Progenitor cell of endocrine pancreas (in vitro differentiated cells): Measurements from ENCODE around the gene ZIC1. TPM values are rescaled to one million over a fixed set of nuclear protein-coding genes. Genes with fewer than 3 reads are reported as not detected.

Experiments used
- DNase-seq: peaks from one replicate; pipeline ENCODE4 v3.0.0; 2021; ENCODE audit warnings: low spot score; ENCODE audit not compliant: unreplicated experiment
- H3K27ac Mint-ChIP-seq: 2 replicates; pipeline ENCODE4 v1.8.0; 2021; ENCODE audit warnings: mild to moderate bottlenecking, moderate library complexity, mixed read lengths
- H3K27me3 Mint-ChIP-seq: 2 replicates; pipeline ENCODE4 v1.8.0; 2021; ENCODE audit warnings: mixed read lengths
- H3K36me3 Mint-ChIP-seq: 2 replicates; pipeline ENCODE4 v1.8.0; 2022; ENCODE audit warnings: mixed read lengths; ENCODE audit not compliant: insufficient read depth
- H3K4me1 Mint-ChIP-seq: 2 replicates; pipeline ENCODE4 v1.8.0; 2021; ENCODE audit warnings: low read depth, mixed read lengths
- H3K4me3 Mint-ChIP-seq: 2 replicates; pipeline ENCODE4 v1.8.0; 2021; ENCODE audit warnings: low read depth, mild to moderate bottlenecking, moderate library complexity, mixed read lengths
- H3K9me3 Mint-ChIP-seq: 2 replicates; pipeline ENCODE4 v1.8.0; 2021; ENCODE audit warnings: low read depth, mixed read lengths
- total RNA-seq: library from RNA; stranded (reverse); gene quantifications from 2 replicates; pipeline ENCODE4 v1.2.1, GENCODE V29; 2021
- TF ChIP-seq, protein P1 (sequence below): fragments of 200-600 bp; sonication (generic); IDR thresholded peaks from one replicate; pipeline ENCODE4 v1.5.0; 2021; ENCODE audit warnings: antibody characterized with exemption, mild to moderate bottlenecking; ENCODE audit not compliant: unreplicated experiment

The ZIC1 gene
- total RNA-seq, 1 donor from 2014 or later, result 0.77 TPM

DNA sequence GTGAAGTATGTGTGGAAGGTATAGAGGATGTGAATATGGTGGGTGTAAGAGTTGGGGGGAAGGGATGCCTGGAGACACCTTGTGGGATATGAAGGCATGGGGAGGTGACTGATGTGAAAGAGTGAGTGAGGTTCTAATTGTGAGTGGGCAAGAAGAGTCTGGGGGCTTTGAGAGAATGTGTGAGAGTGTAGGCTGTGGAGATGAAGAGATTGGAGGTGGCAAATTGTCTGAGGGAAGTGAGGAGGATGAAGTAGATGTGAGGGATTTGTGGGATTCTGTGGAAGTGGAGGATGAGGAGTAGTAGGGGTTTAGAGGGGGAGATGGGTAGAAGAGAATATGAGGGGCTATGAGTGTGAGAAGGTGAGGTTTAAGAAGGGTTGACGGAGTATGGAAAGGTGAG lies 44.4 kb upstream of the ZIC1 start:
- TF ChIP-seq, protein P1, sequence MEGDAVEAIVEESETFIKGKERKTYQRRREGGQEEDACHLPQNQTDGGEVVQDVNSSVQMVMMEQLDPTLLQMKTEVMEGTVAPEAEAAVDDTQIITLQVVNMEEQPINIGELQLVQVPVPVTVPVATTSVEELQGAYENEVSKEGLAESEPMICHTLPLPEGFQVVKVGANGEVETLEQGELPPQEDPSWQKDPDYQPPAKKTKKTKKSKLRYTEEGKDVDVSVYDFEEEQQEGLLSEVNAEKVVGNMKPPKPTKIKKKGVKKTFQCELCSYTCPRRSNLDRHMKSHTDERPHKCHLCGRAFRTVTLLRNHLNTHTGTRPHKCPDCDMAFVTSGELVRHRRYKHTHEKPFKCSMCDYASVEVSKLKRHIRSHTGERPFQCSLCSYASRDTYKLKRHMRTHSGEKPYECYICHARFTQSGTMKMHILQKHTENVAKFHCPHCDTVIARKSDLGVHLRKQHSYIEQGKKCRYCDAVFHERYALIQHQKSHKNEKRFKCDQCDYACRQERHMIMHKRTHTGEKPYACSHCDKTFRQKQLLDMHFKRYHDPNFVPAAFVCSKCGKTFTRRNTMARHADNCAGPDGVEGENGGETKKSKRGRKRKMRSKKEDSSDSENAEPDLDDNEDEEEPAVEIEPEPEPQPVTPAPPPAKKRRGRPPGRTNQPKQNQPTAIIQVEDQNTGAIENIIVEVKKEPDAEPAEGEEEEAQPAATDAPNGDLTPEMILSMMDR, result no peak
- no peak for DNase-seq
- Mint-ChIP-seq H3K36me3 (no peaks in the 10 kb centered on the region), H3K9me3 (no peaks in the 10 kb centered on the region), H3K4me3 (no peak overlapping the region), H3K27me3 (peaks cover 97% of the 10 kb centered on the region), H3K27ac (no peak overlapping the region), H3K4me1 (no peaks in the 10 kb centered on the region)

DNA sequence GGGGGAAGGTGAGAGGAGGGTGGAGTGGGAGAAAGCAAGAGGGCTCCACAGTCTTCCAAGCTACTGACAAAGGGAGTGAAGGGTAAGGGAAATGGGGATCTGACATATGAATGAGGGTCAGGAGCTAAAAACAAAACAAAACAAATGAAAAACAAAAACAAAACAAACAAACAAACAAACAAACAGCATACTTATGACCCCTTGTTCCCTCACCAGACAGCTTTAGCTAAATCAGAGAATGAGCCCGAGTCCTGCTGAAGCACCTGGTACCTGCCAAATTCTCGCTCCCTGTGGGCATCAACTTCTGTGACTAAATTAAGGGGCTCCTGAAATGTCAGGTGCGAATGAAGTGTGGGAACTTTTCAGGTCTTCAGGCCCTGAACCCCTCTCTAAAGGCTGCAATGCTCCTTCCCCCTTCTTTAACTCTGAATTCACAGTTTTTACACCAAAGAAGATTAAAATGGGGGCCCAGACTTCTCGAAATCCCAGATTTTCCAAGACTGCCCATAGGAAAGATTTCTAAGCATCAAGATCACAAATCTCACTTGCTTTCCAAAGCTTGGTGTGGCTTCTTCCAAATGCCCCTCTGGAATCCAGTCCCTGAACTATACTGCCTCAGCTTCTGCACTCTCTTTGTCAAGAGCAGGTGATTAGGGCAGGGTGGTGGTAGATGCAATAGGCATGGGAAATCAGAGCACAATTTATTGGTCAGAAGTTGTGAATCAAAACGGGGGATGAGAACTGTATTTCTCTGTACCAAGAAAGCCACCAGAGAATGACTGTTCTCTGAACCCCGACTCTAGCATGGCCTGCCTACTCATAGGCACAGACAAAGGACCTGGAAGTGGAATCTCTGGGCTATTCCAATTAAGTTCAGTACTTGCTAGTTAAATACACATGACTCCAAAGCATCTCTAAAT lies 43.7 kb upstream of the ZIC1 start:
- H3K36me3 Mint-ChIP-seq, result no peaks in the 10 kb centered on the region
- H3K4me1 Mint-ChIP-seq, result no peaks in the 10 kb centered on the region
- no peak for DNase-seq
- H3K27ac Mint-ChIP-seq, result no peak overlapping the region
- H3K4me3 Mint-ChIP-seq, result no peak overlapping the region
- no peaks in the 10 kb centered on the region for H3K9me3 Mint-ChIP-seq
- peaks cover 97% of the 10 kb centered on the region for H3K27me3 Mint-ChIP-seq
- TF ChIP-seq, protein P1, result no peak

DNA sequence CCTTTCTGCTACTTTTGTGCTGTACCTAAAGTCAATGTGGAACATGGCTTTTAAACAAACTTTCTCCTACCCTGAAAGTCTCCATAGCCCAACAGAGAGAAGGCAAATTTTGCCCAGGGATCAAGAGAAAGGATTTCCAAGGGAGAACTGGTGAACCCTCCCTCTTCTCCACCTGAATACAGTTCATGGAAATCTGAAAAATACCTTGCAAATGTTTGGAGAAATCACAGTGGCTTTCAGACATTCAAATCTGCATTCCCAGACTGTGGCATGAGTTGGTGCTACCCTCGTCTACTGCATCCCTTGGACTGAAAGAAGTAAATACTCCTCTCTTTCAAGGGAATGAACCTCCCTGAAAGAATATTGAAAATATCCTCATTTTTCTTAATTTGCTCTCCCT lies 41.5 kb upstream of the ZIC1 start:
- Mint-ChIP-seq H3K4me3 (no peak overlapping the region), H3K4me1 (no peaks in the 10 kb centered on the region), H3K27ac (no peak overlapping the region), H3K27me3 (peaks cover 98% of the 10 kb centered on the region), H3K36me3 (no peaks in the 10 kb centered on the region), H3K9me3 (no peaks in the 10 kb centered on the region)
- TF ChIP-seq, protein P1, result no peak
- no peak for DNase-seq

DNA sequence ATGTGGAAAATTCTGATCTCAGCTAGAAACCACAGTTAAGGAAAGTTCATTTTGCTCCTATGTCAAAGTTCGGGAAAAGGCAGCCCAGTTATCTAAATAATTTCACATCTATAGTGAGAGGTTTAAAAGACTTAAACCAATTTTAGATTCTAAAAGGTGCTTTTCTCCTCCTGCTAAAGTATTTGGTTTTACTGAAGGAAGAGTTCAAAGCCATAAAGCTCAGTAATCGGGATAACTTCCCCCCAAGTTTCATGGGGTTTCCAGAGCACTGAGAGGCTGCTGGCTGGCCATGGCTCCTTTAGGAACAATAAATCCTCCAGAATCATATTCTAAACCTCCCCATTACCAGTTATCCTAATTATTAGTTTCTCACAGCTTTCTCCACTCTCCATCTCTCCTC lies 41.0 kb upstream of the ZIC1 start:
- Mint-ChIP-seq H3K4me1 (no peaks in the 10 kb centered on the region), H3K36me3 (no peaks in the 10 kb centered on the region), H3K4me3 (no peak overlapping the region), H3K27ac (no peak overlapping the region), H3K9me3 (no peaks in the 10 kb centered on the region), H3K27me3 (peaks cover 98% of the 10 kb centered on the region)
- no peak for DNase-seq
- TF ChIP-seq, protein P1, result no peak

DNA sequence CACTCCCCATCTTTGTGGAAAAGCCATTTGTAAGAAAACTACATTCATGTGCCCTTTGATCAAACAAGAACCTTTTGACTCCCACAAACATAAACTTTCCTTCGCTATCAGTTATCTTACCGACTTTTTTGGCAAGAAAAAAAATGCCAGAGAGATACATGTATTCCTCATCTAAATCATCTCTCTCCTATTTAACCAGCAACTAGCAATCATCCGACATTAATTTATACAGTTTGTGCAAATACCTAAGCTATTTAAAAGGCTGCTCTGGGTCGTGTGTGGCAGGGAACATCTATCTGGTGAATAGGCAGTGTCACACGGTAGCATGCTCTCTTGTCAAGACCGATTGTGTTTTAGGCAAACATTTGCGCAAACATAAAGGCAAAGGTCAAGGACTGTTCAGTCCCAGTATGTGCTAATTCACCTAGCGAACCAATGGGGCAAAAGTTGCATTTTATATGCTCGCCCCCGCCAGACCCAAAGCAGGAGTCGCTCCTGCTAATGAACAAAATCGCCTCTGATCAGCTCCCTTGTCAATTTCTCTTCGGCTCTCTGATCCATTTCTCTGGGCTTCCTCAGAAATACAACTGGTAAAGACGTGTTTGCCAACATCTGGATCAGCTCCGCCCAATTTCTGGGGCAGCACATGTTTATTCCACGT lies 40.5 kb upstream of the ZIC1 start:
- Mint-ChIP-seq H3K9me3 (no peaks in the 10 kb centered on the region), H3K27me3 (peaks cover 98% of the 10 kb centered on the region), H3K36me3 (no peaks in the 10 kb centered on the region), H3K27ac (no peak overlapping the region), H3K4me1 (no peaks in the 10 kb centered on the region), H3K4me3 (no peak overlapping the region)
- DNase-seq, result no peak
- TF ChIP-seq, protein P1, result no peak
